GM13977 (cell line): ENCODE measurements around the gene SOWAHA.

ENCODE experiments used
- DNase-seq: peaks from one replicate; pipeline ENCODE4 v3.0.0; 2012; ENCODE audit warnings: low spot score
- CTCF ChIP-seq: IDR thresholded peaks from 2 replicates; pipeline ENCODE4 v1.5.1; 2012; ENCODE audit warnings: mild to moderate bottlenecking, control low read depth; ENCODE audit not compliant: insufficient read depth; ENCODE audit errors: extremely low read depth, missing control alignments
- in situ Hi-C: fragments of 300-500 bp; cut with MboI; formaldehyde crosslinking; loops from one replicate; pipeline ENCODE4 v1.12.0; 2022; ENCODE audit warnings: low sequenced_read_pairs, low pct_unique_long_range_greater_than_20kb, mixed read lengths, inconsistent platforms; ENCODE audit not compliant: unreplicated experiment

Gene SOWAHA

GRCh38 chr5:132825033-132825833 is 12.1 kb downstream of the SOWAHA start:
- no peak for TF ChIP-seq CTCF
- DNase-seq = peak; percentile 70
- in situ Hi-C loops = loop anchor here (10.0 kb wide), 1 partner anchor 440 kb away; no protein-coding TSS in a partner anchor

GRCh38 chr5:132825834-132826391 is 12.8 kb downstream of the SOWAHA start:
- in situ Hi-C loops = loop anchor here (10.0 kb wide), 1 partner anchor 441 kb away; no protein-coding TSS in a partner anchor
- no peak for TF ChIP-seq CTCF
- peak; percentile 24 for DNase-seq

GRCh38 chr5:132826424-132827082 is 13.5 kb downstream of the SOWAHA start:
- no peak for DNase-seq
- in situ Hi-C loops = loop anchor here (10.0 kb wide), 1 partner anchor 442 kb away; no protein-coding TSS in a partner anchor
- no peak for TF ChIP-seq CTCF

- in situ Hi-C loops = loop anchor here (10.0 kb wide), 1 partner anchor 443 kb away; no protein-coding TSS in a partner anchor
- TF ChIP-seq CTCF = no peak
- DNase-seq = no peak
Measured at GRCh38 chr5:132827943-132828673, 15.0 kb downstream of the SOWAHA start.

GRCh38 chr5:132828846-132829494 is 15.9 kb downstream of the SOWAHA start:
- no peak for TF ChIP-seq CTCF
- no peak for DNase-seq
- in situ Hi-C loops = loop anchor here (10.0 kb wide), 1 partner anchor 444 kb away; no protein-coding TSS in a partner anchor
